Activated CD4-positive, CD25-positive, alpha-beta regulatory T cell treated with anti-CD3 and anti-CD28 coated beads, Interleukin-2, amount 50 U/mL, for 72 hours (primary cell): Measurements from ENCODE around the gene CBFA2T3.

Experiments used
- DNase-seq: peaks from one replicate; pipeline ENCODE4 v3.0.0; 2021

Gene CBFA2T3

DNA sequence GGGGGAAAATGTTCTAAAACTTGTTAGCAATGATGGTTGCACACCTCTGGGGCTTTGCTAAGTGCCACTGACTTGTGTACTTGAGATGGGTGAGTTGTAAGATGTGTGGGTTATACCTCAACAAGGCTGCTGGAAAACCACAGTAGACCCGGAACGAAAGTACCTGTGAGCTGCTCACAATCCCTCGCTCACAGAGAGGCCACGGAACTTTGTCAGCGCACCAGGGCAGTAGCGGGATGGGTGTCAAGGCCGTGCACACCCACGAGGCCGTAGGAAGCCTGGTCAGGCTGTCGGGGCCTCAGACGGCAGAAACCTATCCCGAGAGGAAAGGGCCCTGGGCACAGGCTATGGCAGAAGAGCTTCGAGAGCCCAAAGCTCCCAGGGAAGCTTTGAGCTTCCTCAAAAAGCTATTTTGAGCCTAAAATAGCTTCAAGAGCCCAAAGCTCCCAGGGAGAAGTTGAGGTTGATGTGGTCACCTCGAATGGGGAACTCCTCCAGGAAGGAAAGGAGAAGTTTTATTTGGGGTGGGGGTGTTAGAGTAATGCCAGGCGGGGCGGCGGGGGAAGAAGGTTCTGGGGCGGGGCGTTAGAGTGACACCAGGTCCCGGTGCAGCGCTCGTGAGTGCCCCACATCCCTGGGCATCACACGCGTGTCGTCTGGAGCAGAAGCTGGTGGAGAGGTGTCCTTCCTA is 19.0 kb downstream of the CBFA2T3 start:
- DNase-seq = no peak

DNA sequence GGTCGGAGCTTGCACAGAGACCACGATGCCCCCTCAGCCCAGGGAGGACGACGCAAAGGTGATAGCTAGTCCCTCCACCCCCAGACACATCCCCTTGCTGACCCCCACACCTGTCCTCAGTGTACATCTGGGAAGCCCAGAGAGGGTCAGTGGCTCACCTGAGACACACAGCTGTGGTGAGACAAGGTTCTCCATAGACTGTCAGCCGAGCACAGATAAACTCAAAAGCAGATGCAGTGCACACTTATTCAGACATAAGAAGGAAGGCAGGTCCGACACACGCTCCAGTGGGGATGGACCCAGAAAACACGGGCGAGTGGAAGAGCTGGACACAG is 19.6 kb downstream of the CBFA2T3 start:
- no peak for DNase-seq

DNA sequence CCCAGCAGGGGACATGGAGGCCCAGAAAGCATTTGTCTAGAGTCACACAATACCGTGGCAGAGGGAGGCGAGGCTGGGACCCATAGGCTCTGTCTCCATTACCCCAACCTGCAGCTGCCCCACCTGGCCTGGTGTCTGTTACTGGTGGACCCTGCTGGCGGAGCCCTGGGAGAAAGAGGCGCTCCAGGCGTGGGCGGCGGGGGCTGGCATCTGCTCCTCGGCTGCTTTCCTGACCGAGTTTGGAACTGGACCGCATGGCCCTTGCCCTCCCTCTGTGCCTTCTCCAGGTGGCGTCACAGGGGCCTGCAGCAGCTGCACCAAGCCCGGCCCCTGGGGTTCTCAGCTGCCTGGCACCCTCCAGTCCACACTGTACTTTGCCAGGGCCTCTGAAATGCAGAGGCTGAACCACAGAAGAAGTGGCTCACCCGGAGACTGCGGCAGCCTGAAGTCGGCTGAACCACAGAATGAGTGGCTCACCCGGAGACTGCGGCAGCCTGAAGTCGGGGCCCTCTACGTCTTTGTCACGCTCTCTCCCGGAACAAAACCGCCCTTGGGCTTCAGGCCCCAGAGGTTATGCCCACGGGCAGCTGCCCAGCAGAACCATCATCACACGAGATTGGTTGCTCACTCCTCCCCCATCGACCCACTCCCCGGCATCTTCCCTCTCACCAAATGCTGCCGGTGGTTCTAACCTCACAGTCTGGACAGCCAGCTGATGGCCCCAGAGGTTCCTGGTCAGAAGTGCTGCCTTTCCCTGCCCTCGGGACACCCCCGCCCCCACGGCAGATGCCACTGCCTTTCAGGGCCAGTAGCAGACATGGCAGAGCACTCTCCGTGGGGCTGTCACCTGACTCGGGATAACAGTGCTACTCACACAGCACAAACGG is 20.2 kb downstream of the CBFA2T3 start:
- no peak for DNase-seq

DNA sequence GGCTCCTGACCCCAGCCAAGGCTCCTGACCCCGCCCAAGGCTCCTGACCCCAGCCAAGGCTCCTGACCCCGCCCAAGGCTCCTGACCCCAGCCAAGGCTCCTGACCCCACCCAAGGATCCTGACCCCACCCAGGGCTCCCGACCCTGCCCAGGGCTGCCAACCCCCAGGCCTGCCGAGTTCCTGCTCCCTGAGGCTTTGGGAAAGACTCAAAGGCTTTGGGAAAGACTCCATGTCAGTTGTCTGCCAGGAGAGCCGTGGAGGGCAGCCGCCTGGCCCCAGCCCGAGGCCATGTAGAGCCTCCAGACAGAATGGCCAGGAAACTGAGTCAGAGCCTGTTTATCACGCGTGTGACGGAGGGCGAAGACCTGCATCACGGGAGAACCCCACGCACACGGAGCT is 21.1 kb downstream of the CBFA2T3 start:
- DNase-seq = no peak

DNA sequence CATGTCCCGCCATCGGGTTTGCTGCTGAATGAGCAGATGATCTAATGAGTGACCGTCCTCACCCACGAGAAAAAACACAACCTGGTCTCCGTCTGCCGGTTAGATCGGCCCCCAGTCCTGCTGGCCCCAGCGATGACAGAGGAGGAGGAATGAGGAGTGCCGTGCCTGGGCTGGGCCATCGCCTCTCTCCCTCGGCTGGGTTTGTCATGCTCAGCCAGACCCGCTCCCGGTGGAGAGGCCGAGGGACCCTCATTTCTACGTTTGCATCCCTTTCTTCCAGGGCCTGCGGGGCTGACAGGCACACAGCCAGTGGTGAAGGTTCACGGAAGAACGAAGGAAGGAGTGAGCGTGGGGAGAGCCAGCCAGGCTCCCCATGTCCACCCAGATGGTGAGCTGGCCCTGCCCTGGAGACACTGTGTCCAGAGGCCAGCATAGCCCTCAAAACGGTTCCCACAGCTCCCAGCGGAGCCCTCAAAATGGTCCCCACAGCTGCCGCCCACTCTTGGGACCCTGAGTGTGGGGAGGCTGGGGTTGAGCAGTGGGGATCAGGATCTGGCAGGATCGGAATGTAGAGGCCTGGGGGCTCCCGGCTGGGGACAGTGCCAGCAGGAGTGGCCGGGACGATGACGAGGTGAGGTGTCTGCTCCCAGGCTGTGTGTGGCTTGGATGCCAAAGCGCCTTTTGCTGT is 23.9 kb downstream of the CBFA2T3 start:
- DNase-seq = no peak

DNA sequence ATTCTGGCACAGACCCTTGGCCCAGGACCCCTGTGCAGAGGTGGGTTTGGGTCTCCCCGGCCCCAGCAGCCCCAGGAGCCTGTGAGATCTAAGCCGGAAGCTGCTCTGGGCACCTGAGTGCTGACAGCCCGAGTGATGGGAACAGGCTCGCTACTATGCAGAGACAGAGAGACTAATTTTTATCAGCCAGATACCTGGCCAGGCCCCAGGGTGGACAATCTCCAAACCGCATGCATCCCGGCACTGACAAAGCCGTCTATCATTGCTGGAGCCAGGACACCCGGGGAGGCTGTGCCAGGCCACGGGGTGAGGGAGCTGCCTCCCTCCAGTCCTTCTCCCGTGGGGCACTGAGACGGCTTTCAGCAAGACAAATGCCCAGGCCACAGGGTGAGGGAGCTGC is 25.0 kb downstream of the CBFA2T3 start:
- DNase-seq = no peak

DNA sequence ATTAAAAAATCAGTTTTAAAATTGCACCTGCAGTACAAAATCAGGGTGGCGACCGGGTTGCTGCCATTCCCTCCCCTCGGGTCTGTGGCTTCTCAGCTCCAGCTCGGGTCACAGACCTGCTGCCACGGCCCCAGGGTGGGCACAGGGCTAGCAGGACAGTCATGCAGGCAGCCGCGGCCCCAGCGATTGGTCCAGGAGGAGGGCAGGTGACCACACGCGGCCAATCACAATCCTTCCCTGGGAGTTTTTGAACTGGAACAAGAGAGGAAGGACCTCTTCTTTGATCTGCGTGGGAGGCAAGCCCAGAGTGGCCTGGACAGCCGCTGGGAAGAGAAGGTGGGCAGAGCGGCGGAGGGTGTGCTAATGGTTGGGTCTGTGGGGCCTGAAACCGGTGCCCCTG is 25.5 kb downstream of the CBFA2T3 start:
- DNase-seq = no peak

DNA sequence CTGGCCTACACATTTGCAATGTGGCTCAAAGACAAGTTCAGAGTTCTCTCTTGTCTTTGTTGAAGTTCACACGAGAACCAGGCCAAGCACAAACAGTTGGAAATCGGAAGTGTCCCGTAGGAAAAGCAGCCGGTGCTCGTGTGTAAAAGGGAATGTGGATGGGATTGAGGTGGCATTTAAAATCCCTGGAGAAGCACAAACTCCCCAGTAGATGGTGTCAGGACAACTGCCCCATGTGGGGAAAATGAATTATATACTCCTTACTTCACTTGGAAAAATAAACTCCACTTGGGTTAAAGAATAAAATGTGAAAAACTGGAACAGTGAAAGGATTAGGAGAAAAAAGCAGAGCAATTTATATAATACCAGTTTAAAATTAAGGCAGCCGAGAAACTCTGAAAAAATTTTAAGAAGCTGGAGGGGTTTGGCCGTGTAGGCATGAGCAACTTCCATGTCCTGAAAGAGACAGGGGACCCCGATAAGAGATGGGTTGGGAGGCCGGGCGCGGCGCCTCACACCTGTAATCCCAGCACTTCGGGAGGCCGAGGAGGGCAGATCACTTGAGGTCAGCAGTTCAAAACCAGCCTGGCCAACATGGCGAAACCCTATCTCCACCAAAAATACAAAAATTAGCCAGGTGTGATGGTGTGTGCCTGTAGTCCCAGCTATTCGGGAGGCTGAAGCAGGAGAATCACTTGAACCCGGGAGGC is 28.1 kb downstream of the CBFA2T3 start:
- no peak for DNase-seq

DNA sequence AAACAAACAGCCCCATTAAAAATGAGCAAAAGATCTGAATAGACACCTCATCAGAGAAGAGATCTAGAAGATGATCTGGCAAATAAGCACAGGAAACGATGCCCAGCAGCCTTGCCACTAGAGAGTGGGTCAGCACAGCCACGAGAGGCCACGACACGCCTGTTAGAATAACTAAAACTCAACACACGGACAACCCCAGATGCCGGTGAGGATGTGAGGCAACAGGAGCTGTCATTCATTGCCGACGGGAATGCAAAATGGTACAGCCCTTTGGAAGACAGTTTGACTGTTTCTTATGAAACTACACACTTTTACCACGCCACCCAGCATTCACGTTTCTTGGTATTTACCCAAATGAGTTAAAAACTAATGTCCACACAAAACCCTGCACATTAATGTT is 31.5 kb downstream of the CBFA2T3 start:
- DNase-seq = no peak

DNA sequence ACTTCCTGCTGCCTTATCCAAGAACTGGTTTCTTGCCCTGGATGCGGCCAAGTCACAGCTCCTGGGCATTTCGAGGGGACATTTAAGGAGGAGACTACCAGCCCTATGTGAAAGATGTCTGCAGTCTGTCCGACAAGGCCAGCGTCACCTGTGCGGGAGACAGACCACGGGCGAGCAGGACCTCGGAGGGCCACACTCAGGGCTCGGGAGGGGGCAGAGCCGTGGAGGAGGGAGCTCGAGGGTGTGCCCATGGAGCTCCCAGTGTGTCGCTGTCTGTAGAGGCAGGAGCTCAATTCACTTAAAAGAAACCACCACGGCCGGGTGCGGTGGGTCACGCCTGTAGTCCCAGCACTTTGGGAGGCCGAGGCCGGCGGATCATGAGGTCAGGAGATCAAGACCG is 33.3 kb downstream of the CBFA2T3 start:
- DNase-seq = no peak

DNA sequence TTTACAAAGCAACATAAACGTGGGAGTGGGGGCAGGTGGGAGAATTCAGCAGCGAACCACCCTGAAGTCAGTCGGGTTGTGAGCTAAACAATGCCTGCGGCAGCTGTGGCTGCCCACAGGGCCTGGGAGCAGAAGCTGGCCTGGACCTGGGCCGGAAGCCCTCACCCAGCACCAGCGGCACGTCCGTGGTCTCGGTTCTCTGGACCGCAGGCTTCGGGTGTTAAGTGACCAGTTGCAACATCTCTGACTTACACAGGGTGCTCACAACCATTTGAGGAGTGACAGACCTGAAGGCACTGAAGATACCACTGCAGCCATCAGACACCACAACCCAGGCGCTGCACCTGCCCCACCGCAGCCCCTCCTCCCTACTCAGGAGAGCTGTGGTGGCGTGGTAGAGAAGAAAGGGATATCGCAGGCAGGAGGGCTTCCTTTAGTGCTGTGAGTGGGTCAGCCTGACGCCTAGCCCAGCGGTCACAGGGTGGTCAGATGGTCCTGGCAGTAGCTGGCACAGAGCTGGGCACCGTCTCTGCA is 33.8 kb downstream of the CBFA2T3 start:
- DNase-seq = no peak

DNA sequence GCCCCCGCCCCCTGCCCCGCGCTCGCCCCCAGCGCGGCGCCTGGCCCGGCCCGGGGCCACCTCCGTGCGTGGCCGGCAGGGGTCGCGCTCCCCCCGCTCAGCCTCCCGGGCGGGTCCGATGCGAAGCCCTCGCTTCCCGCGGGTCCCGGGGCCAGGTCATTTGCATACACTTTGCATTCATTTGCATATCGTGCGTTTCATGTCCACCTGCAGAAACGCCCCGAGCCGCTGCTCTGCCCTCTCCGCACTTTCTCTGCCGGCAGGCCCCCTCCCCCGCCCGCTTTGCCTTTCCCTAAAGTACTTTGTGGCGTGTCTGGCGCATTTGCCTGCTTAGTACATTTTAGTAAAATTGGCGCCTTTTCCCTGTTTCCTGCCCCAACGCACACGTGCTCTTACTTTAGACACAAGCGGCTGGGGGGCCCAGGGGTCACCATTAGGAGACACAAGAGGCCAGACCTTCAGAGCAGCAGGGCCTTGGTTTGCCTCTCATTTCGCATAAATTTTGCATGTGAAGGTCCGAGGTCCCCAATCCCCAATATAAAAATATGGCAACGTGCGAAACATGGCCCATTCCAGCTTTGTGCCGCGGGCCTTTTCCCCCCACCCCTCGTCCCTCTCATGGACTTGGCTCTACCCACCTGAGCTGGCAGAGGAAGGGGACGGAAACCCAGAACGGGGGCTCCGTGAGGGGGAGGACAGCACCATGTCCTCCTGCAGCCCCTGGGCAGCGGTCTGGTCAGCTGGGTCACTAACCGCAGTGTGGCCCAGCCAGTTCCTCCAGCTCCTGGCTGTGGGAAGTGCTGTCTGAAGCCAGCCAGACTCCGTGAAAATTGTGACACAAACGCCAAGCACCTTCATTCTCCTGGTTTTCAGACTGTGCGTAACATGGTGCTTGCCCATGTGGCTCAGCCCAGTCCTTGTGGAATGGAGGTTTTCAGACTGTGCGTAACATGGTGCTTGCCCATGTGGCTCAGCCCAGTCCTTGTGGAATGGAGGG is 34.8 kb downstream of the CBFA2T3 start:
- DNase-seq = peak; percentile 69

DNA sequence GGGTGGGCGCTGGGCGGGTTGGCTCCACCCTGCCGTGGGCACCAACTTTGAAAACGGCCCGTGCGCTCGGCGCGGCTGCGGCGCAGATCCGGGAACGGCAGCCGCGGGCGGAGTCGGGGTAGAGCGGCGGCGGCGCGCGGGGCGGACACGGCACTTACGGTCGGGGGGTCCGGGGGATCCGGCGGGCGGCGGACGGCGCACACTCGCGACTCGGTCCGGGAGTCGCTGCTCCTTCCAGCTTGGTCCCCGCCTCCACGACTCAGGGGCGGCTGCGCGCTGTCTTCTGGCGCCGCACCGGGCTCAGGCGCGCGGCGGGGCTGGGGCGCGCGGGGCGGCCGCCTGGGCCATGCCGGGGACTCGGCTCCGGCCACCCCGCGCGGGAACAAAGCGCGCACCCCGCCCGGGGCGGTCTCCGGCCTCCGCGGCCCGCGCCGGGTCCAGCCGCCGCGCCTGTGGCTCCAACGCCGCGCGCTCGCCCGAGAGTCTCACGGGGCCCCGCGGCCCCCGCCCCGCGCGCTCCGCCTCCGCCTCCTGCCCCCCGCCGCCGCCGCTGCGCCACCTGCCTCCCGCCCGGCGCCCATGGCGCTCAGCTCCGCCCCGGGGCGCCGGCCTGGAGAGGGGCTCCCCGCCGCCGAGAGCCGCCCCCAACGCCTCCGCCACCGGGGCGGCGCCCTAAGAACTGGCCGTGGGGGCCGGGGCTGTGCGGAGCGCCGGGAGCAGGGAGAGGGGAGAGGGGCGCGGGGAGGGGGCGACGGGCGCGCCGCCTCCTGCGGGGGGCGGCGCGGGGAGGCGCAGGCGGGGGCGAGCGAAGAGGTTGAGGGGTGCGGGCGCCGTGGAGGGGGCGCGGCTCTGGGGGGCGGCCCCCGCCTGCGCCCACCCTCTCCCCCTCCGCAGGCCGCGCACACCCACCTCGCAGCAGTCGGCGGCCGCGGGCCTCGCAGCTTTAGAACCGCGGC is 35.9 kb downstream of the CBFA2T3 start:
- DNase-seq = no peak

DNA sequence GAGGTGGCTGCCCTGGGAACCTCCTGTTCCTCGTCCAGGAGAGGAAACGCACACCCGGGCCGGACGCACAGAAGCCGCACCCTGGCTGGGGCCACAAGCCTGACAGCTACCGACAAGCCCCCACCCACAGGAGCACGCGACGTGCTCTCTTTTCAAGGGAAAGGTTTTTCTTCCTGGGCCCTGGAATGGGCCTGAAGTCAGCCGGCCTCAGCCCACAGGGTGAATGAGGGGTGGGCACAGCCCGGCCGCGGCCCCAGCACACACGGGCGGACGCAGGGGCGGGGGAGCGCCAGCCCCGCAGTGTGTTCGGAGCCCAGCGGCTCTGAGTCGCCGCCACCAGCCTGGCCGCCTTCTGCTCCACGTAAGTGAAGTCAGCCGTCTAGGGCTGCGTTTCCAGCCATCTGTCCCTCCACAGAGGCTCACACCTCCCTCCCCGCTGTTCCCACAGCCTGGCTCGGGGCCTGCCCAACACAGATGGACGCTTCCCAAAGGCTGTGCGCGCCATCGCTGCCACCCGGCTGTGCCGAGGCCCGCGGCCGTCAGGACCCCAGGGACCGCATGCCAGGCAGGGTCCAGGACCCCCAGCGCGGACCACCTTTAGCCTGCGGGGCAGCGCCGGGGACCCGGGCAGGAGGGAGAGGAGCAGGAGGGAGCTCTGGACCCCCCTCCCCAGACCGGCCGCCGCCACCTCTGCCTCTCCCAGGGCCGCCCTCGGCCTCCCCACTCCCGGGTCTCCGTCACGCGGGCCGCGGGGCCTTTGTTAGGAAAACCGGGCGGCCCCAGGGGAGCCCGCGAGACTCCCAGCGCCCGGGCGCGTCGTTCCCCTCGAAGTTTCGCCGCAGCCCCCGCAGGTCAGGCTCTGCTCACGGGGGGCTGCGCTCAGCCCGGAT is 36.8 kb downstream of the CBFA2T3 start:
- DNase-seq = no peak

DNA sequence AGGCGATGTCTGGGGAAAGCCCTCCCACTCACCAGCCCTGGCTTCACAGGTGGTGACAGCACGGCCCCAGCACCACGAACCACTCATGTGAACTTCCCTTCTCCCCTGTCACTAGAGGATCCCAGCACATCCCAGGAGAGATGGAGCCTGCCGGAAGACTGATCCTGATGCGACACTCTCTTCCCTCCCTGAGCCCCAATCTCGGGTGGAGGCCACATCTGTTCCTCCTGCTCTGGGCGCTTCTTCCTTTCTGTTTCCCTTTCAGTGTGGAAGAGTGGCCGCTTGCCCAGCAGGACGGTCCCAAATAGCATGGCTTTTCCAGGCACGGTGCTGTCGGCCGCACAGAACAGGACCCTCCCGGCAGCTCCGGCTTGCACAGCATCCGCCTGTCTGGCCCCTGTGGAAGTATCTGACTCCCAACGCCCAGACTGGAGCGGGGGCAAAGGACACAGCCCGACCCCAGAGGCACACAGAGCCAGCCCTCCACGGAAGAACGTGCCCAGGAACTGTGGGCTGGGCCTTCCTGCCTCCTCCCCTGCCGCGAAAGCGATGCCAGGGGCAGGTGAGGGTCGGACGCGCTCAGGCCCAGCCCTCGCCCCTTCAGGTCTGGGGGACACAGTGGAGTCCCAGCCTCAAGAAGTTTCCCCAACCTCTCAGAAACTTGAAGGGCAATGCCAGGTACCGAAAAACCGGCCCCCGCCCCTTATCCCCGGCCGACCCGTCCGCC is 37.6 kb downstream of the CBFA2T3 start:
- DNase-seq = no peak

DNA sequence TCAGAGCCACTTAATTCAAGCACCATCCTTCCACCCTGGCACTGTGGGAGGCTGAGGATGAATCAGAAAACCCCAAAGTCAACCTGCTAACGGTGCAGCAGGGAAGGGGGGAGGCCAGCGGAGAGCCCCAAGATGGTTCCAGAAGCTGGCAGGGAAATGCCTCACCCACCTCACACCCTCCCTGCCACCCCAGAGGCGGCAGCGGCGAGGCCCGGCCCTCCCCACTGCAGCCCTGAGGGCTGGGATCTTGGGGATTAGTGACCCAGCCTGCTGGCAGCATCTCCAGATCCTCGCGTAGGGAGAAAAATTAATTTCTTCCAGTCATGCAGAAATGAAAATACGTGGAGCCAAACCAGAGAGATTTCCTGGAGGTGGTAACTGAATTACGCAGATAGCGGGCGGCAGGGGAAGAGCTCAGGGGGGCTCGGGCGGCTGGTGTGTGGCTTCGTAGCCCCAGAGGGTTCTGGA is 38.2 kb downstream of the CBFA2T3 start:
- DNase-seq = no peak

DNA sequence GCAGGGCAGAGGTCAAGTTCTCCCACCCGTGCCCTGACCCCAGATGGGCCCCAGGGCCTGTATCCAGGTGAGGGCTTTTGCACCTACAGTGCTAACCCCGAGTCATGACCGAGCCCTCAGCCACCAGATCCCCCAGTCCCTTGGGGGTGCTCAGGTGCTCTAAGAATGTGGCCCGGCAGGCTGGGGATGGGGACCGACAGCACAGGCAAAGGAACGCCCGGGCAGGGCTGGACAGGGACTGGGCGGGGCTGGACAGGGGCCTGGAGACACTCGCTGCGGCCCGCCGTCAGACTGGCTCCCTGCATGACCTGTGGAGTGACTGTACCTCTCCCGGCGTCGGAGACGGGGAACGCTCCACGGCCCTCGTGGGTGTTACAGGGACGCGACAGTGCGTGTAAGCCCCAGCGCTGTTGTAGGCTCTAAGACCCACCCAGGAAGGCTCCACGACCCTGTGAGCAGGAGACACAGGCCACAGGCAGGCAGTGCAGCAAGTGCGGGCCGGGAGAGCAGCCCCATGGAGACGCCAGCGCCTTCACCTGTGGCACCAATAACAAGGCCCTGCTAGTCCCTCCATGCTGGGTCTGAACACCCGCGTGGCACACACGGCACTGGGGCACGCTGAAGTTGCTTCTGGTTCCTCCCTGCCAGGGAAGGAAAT is 38.8 kb downstream of the CBFA2T3 start:
- no peak for DNase-seq

DNA sequence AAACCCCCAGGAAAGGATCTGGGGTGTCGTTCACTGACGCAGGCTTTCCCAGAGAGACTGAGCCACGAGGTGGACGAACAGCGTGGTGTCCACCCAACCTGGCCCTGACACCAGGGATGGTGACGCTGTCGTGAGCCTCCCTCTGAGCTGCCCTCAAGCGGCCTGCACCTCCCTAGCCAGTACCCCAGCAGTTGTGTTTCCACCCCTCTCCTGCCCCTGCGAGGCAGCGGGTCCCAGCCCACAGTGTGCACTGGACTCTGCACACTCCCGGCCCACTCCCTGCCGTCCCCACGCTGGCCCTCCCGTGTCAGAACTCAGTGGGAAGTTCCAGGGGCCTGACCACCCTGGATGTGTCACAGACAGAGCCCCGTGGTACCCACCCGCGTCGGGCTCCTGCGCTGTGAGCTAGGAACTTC is 39.8 kb downstream of the CBFA2T3 start:
- DNase-seq = no peak
